ENCODE results near the gene TNS3. TPM values are rescaled to one million over a fixed set of nuclear protein-coding genes. Genes with fewer than 3 reads are reported as not detected.

TNS3 gene
- total RNA-seq, 1 experiment from 2014 or later, result 9.5 TPM

DNA sequence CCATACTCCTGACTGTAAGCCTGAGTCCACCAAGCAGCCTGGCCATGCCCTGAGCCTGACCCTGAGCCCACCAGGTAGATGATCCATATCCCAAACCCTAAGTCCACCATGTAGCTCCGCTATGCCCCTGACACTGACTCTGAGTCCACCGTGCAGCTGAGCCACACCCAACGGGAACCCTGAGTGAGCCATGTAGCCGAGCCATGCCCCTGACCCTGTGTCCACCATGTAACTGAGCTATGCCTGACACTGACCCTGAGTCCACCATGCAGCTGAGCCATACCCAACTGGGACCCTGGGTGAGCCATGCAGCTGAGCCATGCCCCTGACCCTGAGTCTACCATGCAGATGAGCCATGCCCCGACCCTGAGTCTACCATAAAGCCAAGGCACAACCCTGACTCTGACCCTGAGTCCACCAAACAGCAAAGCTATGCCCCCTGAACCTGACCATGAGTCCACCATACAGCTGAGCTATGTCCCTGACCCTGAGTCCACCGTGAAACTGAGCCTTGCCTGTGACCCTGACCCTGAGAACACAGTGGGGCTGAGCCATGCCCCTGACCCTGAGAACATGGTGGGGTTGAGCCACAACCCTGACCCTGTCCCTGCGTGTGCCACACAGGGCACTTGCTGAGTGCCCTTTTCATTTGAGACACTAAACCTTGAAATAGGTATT, 299.8 kb downstream of the TNS3 start:
- Histone ChIP-seq H3K4ac (ENCODE audit: low read depth, low read length) (no peak overlapping the region), H4K20me1 (ENCODE audit: control insufficient read depth, insufficient read depth, insufficient read length) (no peaks in the 10 kb centered on the region), H4K91ac (ENCODE audit: insufficient read length, low read depth, low read length) (no peak overlapping the region), H4K8ac (replicated peaks; ENCODE audit: insufficient read length, low read depth, low read length) (no peak overlapping the region), H2BK15ac (ENCODE audit: low read depth, low read length) (no peak overlapping the region), H3K4me1 (ENCODE audit: insufficient read depth, low read length) (no peaks in the 10 kb centered on the region), H2BK20ac (ENCODE audit: low read depth, low read length, poor library complexity, severe bottlenecking) (no peak overlapping the region), H3K9ac (ENCODE audit: extremely low read depth, insufficient read length, low read length) (no peak overlapping the region), H3K27ac (ENCODE audit: insufficient read length, low read depth, low read length) (no peak overlapping the region), H3K79me1 (ENCODE audit: insufficient read depth, low read depth, low read length, poor library complexity, severe bottlenecking) (no peaks in the 10 kb centered on the region), H3K79me2 (ENCODE audit: insufficient read depth, low read length) (no peaks in the 10 kb centered on the region), H2BK12ac (ENCODE audit: insufficient read length, low read depth, low read length) (no peak overlapping the region), H4K5ac (ENCODE audit: insufficient read length, low read depth, low read length) (no peak overlapping the region), H3K27me3 (ENCODE audit: insufficient read depth, low read length) (no peaks in the 10 kb centered on the region), H3K14ac (ENCODE audit: insufficient read depth, low read length) (no peak overlapping the region; the same call in 1 of the 2 replicates), H3K56ac (ENCODE audit: insufficient read length, low read depth, low read length) (no peak overlapping the region), H2BK5ac (ENCODE audit: insufficient read length, low read length) (no peak overlapping the region), H2AFZ (ENCODE audit: low read length) (no peak overlapping the region), H3K18ac (ENCODE audit: insufficient read length, low read depth, low read length) (no peak overlapping the region), H3K9me3 (ENCODE audit: control insufficient read depth, low read depth, low read length) (no peaks in the 10 kb centered on the region), H3K23ac (ENCODE audit: insufficient read length, low read depth, low read length) (no peak overlapping the region), H3T11ph (ENCODE audit: low read length) (no peak overlapping the region), H3K4me2 (ENCODE audit: insufficient read depth, insufficient read length, low read length) (no peak overlapping the region), H3K23me2 (ENCODE audit: insufficient read length, low read depth, low read length, poor library complexity, severe bottlenecking) (no peaks in the 10 kb centered on the region), H2AK5ac (ENCODE audit: insufficient read length, low read length) (no peak overlapping the region), H2BK120ac (ENCODE audit: low read depth, low read length, poor library complexity, severe bottlenecking) (no peak overlapping the region)
- Mint-ChIP-seq H3K4me1 (no peaks in the 10 kb centered on the region), H3K36me3 (ENCODE audit: insufficient read depth in 1 of 3, low read depth in 3 of 3) (peaks cover 11 to 19% (median 16%) of the 10 kb centered on the region in 3 experiments; a peak in 6 of 7 replicates), H3K9me3 (no peaks in the 10 kb centered on the region), H3K27ac (no peak overlapping the region), H3K27me3 (ENCODE audit: low read depth) (no peaks in the 10 kb centered on the region), H3K4me3 (no peak overlapping the region)
- no peak for DNase-seq
- TF ChIP-seq, protein P1, sequence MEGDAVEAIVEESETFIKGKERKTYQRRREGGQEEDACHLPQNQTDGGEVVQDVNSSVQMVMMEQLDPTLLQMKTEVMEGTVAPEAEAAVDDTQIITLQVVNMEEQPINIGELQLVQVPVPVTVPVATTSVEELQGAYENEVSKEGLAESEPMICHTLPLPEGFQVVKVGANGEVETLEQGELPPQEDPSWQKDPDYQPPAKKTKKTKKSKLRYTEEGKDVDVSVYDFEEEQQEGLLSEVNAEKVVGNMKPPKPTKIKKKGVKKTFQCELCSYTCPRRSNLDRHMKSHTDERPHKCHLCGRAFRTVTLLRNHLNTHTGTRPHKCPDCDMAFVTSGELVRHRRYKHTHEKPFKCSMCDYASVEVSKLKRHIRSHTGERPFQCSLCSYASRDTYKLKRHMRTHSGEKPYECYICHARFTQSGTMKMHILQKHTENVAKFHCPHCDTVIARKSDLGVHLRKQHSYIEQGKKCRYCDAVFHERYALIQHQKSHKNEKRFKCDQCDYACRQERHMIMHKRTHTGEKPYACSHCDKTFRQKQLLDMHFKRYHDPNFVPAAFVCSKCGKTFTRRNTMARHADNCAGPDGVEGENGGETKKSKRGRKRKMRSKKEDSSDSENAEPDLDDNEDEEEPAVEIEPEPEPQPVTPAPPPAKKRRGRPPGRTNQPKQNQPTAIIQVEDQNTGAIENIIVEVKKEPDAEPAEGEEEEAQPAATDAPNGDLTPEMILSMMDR (conservative IDR thresholded peaks at IDR 0.05), result no peak
- no CpG with 5 or more reads among the region's 7 CpGs for WGBS (ENCODE audit: extremely low coverage, insufficient read length, low lambda C conversion rate)
